SK-N-SH treated with all-trans-retinoic acid at 6 μM for 48 hours (cell line): ENCODE results near the gene NR1D2.

Experiments used
- ARNTL ChIP-seq: fragments of 450-650 bp; formaldehyde crosslinking; IDR thresholded peaks from 2 replicates; pipeline ENCODE4 v1.5.0; 2020; ENCODE audit warnings: low read depth, mild to moderate bottlenecking, moderate library complexity, borderline replicate concordance
- CSRNP3 ChIP-seq: fragments of 250-450 bp; sonication (Bioruptor Pico); IDR thresholded peaks from 2 replicates; pipeline ENCODE4 v1.5.1; 2021; ENCODE audit warnings: mild to moderate bottlenecking, moderate library complexity
- ESRRG ChIP-seq: fragments of 250-450 bp; sonication (Bioruptor Pico); IDR thresholded peaks from 2 replicates; pipeline ENCODE4 v1.6.1; 2021; ENCODE audit warnings: mild to moderate bottlenecking
- GLIS3 ChIP-seq: fragments of 250-450 bp; sonication (Bioruptor Pico); IDR thresholded peaks from 2 replicates; pipeline ENCODE4 v1.5.0; 2020; ENCODE audit warnings: mild to moderate bottlenecking, moderate library complexity
- PATZ1 ChIP-seq: fragments of 250-450 bp; sonication (Bioruptor Pico); IDR thresholded peaks from 2 replicates; pipeline ENCODE4 v1.8.0; 2020; ENCODE audit warnings: mild to moderate bottlenecking, moderate library complexity, borderline replicate concordance
- ZFP30 ChIP-seq: fragments of 450-650 bp; formaldehyde crosslinking; IDR thresholded peaks from 2 replicates; pipeline ENCODE4 v1.5.0; 2022; ENCODE audit warnings: mild to moderate bottlenecking, moderate library complexity
- ZNF70 ChIP-seq: fragments of 450-650 bp; formaldehyde crosslinking; IDR thresholded peaks from 2 replicates; pipeline ENCODE4 v1.5.0; 2020; ENCODE audit warnings: mild to moderate bottlenecking, moderate library complexity
- ZNF8 ChIP-seq: fragments of 450-650 bp; formaldehyde crosslinking; IDR thresholded peaks from 2 replicates; pipeline ENCODE4 v1.5.0; 2020; ENCODE audit warnings: mild to moderate bottlenecking, moderate library complexity
- TF ChIP-seq, protein P1 (sequence below): fragments of 250-450 bp; sonication (Bioruptor Pico); IDR thresholded peaks from 2 replicates; pipeline ENCODE4 v1.8.0; 2021; ENCODE audit warnings: low read depth, mild to moderate bottlenecking, moderate library complexity, borderline replicate concordance
- TF ChIP-seq, protein P2 (sequence below): fragments of 250-450 bp; sonication (Bioruptor Pico); IDR thresholded peaks from 2 replicates; pipeline ENCODE4 v1.5.0; 2020; ENCODE audit warnings: mild to moderate bottlenecking, moderate library complexity

DNA sequence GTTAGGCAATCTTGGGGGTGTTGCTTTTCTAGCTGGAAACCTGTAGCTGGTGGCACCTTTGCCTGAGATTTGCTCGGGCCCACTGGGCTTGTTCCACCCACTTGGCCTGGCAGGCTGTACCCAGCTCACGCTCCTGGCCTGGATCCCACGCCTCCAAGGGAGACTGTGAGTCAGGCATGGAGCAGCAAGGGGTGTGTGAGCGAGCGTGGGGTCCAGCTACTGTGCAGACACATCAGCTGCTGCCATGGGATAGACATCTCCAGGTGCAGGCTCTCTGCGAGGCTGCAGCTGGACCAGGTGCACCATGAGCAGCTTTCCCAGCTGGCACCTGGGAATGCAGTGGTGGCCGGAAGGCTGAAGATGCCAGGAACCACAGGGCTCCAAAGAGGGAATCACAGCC lies 36.0 kb downstream of the NR1D2 start:
- TF ChIP-seq CSRNP3 (CRISPR knock-in tag) (no peak), ARNTL (CRISPR knock-in tag) (no peak), GLIS3 (CRISPR knock-in tag) (no peak), ESRRG (CRISPR knock-in tag) (no peak), ZFP30 (CRISPR knock-in tag) (no peak), ZNF8 (CRISPR knock-in tag) (no peak), PATZ1 (CRISPR knock-in tag) (no peak), ZNF70 (CRISPR knock-in tag) (no peak)
- TF ChIP-seq, protein P1, sequence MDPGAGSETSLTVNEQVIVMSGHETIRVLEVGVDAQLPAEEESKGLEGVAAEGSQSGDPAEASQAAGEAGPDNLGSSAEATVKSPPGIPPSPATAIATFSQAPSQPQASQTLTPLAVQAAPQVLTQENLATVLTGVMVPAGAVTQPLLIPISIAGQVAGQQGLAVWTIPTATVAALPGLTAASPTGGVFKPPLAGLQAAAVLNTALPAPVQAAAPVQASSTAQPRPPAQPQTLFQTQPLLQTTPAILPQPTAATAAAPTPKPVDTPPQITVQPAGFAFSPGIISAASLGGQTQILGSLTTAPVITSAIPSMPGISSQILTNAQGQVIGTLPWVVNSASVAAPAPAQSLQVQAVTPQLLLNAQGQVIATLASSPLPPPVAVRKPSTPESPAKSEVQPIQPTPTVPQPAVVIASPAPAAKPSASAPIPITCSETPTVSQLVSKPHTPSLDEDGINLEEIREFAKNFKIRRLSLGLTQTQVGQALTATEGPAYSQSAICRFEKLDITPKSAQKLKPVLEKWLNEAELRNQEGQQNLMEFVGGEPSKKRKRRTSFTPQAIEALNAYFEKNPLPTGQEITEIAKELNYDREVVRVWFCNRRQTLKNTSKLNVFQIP (CRISPR knock-in tag): no peak
- TF ChIP-seq, protein P2, sequence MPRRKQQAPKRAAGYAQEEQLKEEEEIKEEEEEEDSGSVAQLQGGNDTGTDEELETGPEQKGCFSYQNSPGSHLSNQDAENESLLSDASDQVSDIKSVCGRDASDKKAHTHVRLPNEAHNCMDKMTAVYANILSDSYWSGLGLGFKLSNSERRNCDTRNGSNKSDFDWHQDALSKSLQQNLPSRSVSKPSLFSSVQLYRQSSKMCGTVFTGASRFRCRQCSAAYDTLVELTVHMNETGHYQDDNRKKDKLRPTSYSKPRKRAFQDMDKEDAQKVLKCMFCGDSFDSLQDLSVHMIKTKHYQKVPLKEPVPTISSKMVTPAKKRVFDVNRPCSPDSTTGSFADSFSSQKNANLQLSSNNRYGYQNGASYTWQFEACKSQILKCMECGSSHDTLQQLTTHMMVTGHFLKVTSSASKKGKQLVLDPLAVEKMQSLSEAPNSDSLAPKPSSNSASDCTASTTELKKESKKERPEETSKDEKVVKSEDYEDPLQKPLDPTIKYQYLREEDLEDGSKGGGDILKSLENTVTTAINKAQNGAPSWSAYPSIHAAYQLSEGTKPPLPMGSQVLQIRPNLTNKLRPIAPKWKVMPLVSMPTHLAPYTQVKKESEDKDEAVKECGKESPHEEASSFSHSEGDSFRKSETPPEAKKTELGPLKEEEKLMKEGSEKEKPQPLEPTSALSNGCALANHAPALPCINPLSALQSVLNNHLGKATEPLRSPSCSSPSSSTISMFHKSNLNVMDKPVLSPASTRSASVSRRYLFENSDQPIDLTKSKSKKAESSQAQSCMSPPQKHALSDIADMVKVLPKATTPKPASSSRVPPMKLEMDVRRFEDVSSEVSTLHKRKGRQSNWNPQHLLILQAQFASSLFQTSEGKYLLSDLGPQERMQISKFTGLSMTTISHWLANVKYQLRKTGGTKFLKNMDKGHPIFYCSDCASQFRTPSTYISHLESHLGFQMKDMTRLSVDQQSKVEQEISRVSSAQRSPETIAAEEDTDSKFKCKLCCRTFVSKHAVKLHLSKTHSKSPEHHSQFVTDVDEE (CRISPR knock-in tag): no peak
